HG03064 (cell line): ENCODE data around the gene NTMT2.

Source experiments
- ATAC-seq: cut with Tn5 transposase; IDR thresholded peaks from one replicate; pipeline ENCODE4 v1.9.1; 2021; ENCODE audit warnings: low read depth; ENCODE audit not compliant: unreplicated experiment

The NTMT2 gene

DNA sequence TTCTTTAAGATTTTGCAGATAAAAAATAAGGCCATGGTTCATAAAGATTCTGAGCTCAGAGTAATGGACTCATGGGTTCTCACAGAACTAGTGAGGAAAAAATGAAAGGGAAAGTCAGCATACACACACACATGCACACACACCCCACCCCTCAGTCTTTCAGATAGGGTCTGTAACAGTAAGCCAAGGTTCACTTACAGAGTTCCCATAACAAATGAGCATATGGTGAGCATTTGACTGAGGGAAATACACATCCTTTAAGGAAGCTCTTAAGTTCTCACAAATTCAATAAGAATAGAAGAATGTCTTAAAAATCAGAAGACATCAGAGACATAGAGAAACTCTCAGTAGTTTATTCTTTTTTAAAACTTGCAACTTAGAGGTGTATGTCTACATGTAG lies 57.9 kb downstream of the NTMT2 start:
- no peak for ATAC-seq

DNA sequence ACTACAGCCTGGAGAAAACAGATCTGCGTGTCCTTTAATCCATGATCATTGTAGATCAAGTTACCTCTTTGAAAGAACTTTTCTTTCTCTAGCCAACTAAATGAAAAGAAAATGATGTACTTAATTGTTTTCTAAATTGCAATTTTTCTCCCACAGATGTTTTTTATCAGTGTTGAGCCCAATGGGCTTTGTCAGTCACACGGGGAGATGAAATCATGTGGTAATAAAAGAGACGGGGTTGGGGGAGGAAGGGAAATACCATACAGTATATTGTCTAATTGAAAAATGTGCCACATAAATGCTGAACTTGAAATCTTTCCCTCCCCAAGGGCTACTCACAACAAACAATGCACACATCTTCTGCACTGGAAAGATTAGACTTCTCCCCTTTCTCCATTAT lies 58.4 kb downstream of the NTMT2 start:
- no peak for ATAC-seq

DNA sequence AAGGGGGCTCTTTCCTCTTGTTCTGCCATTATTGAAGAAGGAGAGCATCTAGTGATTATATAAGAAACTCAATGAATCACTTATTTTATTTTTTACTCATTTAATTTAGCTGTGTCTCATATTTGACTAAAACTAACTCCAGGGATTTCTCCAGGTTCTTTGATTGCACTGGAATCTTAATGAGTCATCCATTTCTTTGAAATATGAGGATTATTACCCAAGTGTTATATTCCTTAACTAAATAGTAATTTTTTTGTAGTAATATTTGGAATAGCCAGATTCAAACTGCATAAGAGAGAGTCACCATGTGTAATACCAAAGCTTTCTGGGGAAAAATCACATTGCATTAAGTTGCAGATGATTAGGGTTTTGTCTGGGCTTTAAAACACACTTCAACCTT lies 59.5 kb downstream of the NTMT2 start:
- ATAC-seq: no peak

DNA sequence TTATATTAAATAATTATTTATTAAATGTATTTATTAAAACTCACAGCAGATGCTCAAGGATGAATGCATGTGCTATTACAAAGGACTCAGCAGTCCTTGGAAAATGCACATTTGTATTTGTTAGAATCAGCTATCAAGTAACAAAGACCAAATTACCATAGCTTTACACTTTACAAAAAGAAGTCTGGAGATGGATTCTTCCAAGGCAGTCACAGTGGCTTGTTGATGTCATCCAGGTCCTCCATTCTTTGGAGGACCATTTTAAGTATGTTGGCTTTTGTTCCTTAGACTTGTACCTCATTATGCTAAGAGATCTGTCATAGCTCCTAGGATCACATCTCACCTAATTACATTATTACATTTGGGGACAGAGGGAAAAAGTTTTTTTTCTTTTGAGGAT lies 63.4 kb downstream of the NTMT2 start:
- no peak for ATAC-seq

DNA sequence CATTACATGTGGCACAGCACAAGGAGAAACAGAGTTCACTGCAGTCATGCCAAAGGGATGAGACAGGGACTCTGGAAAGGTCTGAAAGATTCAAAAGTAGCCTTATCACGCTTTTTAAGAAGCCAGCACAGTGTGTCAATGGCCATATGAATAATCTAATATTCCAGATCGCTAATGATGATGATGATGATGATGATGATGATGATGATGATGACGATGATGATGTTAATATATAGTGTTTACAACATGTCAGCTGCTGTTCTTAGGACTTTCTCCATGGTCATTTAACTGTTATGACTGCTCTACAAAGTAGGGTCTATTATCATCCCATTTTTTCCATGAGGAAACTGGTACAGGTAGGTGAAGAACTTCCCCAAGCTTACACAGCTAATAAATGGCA lies 64.4 kb downstream of the NTMT2 start:
- no peak for ATAC-seq

DNA sequence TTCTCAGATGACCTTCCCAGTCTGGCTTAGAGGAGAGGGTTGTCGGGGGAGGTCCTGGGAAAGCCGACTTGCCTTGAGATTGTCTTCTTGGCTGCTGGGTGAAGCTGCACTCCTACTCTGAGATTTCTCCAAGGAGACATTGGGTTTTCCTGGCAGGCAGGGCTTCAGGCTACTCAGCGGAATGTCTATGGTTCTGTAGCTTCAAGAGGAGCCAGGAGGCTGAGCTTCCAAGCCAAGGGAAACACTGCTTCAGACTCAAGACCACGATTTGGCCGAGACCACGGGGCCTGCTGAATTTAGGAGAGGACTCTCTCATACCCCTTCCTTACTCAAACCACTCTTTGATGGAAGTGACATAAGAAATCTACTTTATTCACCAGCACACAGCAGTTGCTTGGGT lies 67.8 kb downstream of the NTMT2 start:
- no peak for ATAC-seq

DNA sequence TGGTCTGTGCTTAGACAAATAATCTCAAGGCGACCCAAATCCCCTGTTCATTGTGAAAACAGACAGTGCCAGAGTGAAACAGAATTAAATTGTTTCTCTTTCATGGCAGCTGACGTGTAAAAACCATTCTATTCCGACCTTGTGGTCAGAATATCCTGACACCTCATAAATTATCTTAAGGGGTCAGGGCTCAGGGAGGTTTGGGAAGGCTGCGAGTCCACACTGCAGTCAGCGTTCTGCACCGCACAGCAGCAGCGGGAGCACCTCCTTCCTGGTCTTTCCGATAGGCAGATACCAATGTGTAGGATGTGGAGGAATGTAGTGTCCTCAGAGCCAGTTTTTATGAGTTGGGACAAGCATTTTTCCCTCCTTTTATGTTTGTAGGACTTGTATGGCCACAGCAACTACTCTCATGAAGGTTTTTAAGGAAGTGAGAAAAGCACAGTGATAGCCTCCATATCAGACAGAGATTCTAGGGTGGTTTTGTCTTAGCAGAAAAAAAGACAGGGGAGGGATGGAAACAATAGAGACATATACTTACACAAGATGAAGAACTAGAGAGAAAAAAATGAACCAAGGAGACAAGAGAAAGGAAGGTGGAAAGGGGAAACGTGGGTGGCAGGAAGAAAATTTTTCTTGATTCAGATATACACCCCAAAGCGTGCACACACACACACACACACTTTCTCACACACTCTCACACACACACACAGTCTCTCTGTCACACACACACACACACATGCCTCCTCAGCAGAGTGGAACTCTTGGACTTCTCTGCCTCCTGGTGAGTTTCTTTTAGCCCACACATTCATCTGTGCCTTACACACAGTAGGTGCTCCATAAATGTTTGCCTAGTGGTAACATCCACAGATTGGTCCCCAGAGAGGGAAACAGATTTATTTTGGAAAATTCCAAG lies 68.6 kb downstream of the NTMT2 start:
- ATAC-seq: no peak

DNA sequence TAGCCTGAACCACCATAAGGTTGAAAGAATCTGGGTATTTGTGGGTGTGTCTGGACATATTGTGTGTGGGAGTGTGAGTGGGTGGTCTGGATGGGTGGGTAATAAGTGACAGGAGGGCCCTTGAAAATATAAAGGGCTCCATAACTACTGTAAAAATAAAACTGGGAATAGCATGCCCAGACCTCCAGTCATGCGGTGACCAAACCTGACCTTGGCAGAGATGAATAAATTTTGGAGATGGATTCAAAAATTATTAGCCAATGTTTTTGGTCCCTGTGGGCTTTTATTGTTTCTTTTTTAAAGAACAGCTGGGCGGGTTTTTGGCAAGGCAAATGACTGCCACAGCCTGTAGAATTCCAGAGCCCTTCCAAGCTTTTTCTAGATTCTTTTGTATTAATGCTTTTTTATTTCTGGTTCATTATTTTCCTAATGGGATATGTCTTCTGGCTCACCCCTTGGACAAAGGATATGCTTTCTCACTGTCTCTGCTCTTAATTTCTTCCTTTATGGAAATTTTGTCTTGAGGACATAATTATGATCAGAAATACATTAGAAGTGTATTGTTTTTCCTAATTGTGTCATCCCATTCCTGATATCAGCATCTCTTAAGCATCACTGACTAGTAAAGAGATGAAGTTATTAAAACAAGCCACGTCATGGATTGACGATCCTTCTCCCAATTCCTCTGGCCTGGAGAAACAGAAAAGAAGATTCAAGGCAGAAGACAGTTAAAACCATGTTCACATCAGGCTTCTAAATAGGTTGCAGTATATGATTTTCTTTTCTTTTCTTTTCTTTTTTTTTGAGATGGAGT lies 69.5 kb downstream of the NTMT2 start:
- no peak for ATAC-seq

DNA sequence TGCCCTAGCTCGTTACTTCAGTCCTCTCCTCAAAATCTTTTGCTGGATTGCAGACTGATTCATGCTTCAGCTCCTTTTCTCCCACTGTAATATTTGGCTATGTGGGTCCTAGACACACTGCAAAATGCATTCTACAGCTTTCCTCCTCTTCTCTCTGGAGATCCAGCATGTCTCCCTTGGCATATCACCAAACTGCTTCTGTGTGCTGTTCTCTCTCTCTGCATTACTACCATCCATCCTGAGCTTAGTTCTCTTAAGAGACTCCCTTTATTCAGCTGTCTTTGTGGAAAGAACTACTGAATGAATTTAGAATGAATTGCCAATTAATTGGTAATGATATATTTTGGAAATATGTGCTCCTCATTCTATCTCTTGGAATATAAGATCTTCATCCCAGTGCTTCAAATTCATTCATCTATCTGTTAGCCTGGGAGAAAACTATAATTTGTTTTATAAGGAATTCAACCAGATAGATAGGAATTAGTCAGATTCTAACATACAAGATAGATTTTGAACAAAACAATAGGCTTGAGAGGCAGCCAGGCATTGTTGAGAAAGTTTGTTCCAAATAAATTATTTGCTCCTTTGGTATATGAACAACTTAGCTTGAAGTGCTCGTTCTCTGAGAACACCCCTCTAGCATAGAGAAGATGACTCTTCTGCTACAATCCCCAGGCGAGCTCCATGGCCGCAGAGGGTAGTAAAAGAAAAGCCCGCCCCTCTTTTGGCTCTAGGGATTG lies 71.9 kb downstream of the NTMT2 start:
- no peak for ATAC-seq

DNA sequence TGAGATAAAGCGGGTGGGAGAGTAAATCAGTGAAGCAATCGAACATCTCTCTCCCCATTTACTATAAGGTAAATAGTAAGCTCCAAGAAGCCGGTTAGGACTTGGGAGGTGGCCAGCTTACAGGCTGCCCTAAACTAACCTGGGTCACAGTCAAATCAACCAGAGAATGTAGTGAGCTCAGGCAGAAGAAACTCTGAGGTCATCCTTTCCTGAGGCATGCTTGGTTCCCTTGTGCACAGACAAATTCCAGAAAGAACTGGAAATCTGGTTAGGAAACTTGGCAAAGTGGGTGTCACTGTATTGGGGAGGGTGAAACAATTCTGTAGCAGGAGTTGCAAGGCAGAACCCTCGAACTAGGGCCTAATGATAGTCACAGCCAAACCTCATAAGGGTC lies 72.5 kb downstream of the NTMT2 start:
- no peak for ATAC-seq
